Fibroblast of gingiva (primary cell): Measurements from ENCODE around the gene IRF2.
A peak's percentile ranks its signal among the peaks of the same experiment; 100 is the strongest.

Experiments
- DNase-seq: peaks from one replicate; pipeline ENCODE4 v3.0.0-alpha.2; 2011; ENCODE audit warnings: low read depth

Gene IRF2

GRCh38 chr4:184432127-184432922 is 42.0 kb downstream of the IRF2 start:
- DNase-seq, result no peak

DNA sequence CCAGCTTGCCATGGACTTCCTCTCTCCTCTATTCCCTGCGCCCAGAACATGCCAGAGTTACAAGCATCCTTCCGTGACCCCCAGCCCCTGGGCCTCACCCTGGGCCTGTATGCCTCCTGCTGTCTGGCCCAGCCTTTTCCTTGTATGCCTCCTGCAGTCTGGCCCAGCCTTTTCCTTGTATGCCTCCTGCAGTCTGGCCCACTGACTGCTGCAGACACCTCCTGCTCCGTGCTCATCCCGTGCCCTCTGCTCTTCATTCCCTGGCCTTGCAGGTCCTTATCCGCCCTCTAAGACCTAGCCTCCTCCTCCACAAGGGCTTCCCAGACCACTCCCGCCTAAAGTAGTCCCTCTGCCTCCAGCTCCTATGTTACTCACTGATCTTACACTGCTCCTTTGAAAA is 44.2 kb downstream of the IRF2 start:
- no peak for DNase-seq

- no peak for DNase-seq
These were observed 45.6 kb downstream of the IRF2 start for GRCh38 chr4:184428787-184429186.

DNA sequence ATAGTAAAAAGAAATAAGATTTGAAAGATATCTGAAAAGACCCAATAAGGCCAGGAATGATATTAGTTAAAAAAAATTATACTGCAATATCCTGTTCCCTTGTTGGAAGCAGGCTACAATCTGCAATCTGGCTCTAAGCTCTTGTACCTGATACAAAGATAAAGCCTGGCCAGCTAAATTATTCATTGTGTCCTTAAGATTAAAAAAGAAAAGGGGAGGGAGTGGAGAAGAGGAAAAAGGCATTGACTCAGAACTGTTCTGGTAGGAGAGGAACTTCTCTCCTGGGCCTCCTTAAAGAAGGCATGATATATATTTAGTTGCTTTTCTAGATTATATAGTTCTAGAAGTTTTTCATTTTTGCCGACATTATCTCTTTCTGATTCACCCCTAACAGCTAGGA is 46.7 kb downstream of the IRF2 start:
- DNase-seq, result no peak

- DNase-seq, result no peak
These were observed 47.3 kb downstream of the IRF2 start for GRCh38 chr4:184427093-184427492.

GRCh38 chr4:184424993-184425758 is 49.2 kb downstream of the IRF2 start:
- peak; percentile 16 for DNase-seq

- no peak for DNase-seq
These were observed 50.1 kb downstream of the IRF2 start for GRCh38 chr4:184424279-184424678.

- no peak for DNase-seq
These were observed 51.2 kb downstream of the IRF2 start for GRCh38 chr4:184423003-184423686.

DNA sequence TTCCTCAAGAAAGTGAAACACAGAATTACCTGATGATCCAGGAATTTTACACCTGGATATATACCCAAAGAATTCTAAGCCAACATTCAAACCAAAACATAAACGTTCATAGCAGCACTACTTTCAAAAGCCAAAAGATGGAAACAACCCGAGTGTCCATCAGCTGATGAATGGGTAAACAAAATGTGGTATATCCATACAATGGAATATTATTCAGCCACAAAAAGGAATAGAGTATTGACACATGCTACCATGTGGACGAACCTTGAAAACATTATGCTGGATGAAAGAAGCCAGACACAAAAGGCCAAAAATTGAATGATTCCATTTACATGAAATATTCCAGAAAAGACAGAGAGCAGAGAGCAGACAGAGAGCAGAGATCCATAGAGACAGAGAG is 52.0 kb downstream of the IRF2 start:
- DNase-seq, result no peak

DNA sequence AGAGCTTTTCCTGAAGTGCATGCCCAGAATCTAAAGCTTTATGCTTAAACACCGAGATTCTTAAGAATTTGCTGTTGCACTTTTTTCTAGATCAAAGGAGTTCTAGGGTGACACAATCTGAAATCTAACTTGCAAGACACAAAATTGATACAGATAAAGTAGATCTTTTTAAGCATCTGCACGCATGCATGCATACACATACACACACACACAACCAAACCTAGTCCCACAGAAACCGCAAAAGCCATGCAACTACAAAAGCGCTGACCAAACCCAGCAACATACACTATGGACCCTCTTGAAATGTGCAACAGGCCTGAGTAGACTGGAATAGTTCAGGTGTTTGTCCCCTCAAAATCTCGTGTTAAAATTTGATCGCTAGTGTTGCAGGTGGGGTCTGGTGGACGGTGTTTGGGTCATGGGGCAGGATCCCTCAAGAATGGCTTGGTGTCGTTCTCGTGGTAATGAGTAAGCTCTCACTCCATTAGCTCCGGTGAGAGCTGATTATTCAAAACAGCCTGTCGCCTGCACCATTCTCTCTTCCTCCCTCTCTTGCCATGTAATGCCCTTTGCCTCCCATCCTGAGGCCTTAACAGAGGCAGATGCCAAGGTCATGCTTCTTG is 52.7 kb downstream of the IRF2 start:
- DNase-seq, result no peak

DNA sequence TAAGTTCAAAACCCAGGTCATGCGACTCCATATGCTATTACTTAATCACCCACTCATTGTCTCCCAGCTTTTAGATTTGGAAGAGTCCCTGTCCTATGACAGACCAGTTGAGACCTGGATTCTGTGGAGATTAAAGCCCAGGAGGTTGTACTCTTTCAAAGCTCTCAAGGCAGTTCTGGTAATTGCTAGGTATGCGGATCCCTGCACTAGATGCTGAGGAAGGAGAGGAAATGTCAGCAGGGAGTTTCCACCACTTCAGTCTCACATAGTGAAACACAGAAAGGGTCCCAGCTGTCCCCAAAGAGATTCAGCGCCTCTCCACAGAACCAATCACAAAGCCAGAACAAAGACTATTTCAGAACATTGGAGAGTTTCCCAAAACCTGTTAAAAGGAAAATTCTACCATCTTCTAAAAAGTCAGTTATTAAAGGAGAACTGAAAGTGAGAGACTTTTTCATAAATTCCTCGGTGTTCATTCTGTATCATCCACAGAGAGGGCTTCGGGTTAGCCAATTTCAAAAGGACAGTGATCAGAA is 53.4 kb downstream of the IRF2 start:
- DNase-seq, result no peak

GRCh38 chr4:184420402-184420801 is 53.9 kb downstream of the IRF2 start:
- DNase-seq, result no peak

DNA sequence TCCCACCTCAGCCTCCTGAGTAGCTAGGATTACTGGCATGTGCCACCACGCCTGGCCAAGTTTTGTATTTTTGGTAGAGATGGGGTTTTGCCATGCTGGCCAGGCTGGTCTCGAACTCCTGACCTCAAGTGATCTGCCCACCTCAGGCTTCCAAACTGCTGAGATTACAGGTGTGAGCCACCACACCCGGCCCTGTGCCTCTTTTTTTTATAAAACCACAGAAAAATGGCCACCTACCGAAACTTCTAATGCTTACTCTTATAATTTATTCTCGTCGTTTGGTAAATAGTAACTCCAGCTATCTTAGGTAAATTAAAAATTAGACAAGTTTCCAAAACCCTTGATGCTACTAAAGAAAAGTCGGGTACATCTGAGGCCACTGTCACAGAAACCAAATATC is 54.4 kb downstream of the IRF2 start:
- no peak for DNase-seq

DNA sequence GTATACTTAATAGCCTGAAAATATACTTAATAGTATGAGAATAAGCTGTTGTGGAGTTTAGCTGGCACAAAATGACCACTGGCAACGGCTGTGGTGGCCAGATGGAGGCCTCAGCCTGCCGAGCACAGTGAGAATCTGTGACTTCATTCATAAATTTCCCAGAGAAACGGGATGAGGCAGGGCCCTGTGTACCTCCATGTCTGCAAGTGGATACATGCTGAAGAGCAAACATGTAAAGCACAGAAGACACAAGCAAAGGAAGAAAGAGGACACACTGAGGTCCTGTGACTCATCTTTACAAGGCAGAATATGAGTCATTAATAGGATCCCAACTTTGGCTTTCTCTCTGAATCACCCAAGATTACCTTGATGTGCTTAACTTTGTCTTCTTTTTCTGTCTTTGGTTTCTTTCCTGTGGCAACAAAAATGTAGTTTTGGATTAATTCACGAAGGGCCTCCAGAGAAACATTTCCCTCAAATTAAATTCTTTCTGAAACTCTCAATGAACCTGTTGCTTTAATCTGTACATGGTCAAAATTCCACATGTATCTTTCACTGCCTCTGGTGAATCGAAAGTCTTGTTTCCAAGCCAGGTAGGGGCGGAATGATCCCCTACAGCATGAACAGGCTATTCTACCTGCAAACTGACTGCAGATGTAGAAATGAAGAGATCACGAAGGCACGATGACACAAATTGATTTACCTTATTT is 56.4 kb downstream of the IRF2 start:
- peak; percentile 50 for DNase-seq

GRCh38 chr4:184416913-184417734 is 57.2 kb downstream of the IRF2 start:
- DNase-seq, result no peak

GRCh38 chr4:184415071-184415470 is 59.3 kb downstream of the IRF2 start:
- DNase-seq, result no peak

GRCh38 chr4:184413261-184414046 is 60.9 kb downstream of the IRF2 start:
- DNase-seq, result no peak

- no peak for DNase-seq
These were observed 63.6 kb downstream of the IRF2 start for GRCh38 chr4:184410748-184411147.

DNA sequence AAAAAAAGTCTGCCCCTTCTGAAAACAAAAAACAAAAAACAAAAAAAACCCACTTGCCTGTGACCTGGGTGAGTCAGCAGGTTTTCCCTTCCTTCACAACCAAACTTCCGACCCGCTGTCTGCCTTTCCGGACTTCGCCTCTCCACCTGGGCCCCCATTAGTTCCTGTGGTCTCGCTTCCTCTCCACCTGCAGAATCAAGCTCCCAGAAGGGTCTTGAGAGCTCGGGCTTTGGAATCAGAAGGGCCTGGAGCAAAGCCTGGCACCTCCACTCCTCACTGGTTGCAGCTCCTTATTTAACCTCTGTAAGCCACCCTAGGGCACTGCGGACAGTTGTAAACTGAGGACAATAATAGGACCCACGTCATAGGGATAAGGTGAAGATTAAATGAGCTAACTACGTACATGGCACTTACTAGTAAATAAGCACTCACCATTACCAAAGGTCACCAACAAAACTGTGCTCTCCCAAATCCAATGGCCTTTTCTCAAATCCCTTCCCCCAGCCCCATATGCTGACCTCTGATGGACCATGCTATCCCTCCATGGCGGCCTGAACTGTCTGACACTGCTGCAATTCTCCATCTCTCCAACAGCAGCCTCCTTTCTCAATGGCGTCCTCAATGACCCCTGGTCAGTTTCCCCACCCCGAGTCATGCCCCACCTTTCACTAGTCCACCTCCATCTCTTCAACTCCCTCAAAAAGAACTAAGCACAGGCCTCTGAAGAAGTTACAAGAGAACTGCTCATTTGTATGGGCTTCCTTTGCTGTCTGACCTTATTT is 64.2 kb downstream of the IRF2 start:
- no peak for DNase-seq
